HUDEP-2 (cell line): ENCODE measurements around the gene AJM1.
"Not testable (repeated sequence)": the region's sequence is repeated elsewhere in the genome, so short reads cannot be mapped to it uniquely, and the experiment has no call there.

ENCODE experiments used
- DNase-seq, 76 experiments: peaks; one replicate each; lab custom pipeline; 2025; ENCODE audit not compliant: unreplicated experiment in 76 of 76; lab: John Stamatoyannopoulos, UW

The AJM1 gene

DNA sequence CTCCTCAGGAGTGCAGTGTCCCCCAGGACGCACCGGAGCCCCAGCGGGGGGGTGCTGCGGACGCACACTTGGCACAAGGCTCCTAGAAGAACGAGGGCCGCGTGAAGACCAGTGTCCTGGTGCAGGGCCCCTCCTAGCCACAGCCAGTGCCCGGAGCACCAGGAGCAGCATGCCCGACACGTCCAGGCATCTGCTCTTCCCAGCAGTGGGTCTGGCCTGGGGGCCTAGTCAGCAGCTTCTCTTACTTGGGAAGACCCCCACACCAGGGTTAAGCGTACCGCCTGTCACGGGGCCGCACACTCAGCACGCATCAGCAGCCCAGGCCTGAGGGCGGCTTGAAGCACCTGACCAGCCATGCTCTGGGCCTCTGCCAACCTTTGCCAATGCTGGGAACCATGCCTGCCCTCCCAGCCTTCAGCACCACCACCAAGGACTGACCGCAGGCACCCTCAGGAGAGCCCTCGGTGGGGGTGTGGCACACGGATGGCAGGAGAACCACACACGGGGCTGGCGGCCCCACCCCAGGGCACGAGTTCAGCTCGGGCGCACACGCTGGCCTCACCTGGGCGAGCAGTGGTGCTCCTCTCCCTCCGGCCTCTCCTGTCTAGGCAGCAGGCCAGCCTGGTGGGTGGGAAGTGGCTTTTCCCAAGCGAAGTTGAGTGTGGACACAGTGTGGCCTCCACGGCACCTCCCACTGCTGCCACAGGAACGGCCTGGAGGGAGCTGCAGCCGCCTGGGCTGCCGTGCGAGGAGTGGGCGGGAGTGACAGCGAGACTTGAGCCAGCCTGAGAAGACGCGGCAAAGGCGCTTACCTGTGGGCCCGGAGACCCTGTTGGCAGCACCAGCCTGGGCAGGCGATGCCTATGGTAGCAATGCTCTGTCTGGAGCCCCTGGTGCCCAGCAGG is 12.0 kb upstream of the AJM1 start:
- no peak for DNase-seq

DNA sequence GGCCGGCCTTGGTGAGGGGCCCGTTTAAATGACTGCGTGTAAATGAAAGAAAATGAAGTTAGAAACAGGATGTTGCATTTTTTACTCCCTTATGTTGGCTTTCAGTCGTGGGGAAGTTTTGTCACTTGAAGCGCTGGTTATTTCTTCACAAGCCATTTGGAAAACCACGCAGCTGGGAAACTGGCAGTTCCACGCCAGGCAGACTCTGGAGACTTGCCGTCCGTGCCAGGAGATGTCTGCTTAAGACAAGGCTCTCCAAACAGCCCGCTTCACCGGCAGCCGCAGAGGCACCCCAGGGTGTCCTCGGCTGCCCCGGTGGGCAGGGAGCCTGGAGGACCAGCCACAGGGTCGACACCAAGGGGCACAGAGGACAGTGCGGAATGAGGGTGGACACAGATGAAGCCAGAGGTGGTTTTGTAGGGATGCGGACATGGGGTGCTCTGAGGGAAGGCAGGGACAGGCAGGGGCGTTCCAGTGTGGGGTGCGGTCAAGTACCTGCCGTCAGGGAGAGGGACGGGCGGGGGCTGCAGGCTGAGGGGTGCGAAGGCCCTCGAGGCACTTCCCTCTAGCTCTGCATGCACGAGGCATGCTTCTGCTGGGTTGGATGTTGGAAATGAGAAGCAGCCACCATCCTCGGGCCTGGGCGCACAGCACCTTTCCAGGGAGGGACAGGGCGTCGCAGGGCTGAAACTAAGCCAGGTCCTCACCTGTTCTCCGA is 11.1 kb upstream of the AJM1 start:
- no peak for DNase-seq

DNA sequence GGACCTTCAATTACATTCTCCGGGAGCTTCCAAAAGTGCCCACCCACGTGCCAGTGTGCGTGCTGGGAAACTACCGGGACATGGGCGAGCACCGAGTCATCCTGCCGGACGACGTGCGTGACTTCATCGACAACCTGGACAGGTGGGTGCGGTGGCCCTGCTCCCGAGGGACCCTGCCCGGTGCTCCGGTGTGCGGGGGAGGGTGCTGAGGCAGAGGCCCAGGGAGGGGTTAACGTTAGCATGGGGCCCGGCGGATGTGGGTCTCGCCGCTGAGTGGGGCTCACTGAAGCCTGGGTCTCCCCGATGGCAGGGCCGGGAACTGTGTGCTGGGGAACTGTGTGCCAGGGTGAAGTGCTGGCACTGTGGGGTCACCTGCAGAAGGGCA is 10.6 kb upstream of the AJM1 start:
- DNase-seq: no peak

DNA sequence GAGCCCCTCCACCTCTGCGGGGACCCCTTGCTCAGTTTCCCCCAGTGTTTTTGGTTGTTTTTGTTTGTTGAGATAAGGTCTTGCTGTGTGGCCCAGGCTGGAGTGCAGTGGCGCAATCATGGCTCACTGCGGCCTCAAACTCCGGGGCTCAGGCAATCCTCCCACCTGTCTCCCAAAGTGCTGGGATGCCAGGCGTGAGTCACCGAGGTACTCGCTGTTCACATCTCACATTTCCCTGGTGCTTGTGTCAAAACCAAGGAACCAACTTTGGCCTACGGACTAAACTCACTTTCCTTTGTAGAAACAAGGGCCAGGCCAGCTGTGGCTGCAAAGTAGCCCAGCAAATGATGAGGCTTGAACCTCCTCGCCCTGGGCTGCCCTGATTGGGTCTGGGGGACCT is 9.7 kb upstream of the AJM1 start:
- DNase-seq: no peak

DNA sequence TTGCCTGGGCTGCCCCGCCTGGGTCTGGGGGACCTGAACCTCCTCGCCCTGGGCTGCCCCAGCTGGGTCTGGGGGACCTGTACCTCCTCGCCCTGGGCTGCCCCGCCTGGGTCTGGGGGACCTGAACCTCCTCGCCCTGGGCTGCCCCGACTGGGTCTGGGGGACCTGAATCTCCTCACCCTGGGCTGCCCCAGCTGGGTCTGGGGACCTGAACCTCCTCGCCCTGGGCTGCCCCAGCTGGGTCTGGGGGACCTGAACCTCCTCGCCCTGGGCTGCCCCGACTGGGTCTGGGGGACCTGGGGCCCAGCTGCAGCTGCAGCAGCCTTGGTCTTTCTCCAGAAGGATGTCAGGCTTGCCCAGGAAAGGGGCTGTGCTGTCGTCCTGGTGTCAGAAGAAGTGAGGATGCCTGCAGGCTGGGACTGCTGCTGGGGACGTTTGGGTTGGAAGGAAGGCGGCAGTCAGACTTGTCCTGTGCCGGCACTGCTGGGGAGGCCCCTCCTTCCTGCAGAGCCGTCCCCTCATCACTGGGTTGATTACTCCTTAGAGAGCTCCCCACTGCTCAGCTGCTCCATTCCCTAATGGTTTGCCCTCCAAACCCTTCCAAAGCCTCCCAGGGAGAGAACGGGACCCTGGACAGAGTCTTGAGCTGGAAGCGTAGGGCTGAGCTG is 8.8 kb upstream of the AJM1 start:
- not testable (repeated sequence) for DNase-seq

DNA sequence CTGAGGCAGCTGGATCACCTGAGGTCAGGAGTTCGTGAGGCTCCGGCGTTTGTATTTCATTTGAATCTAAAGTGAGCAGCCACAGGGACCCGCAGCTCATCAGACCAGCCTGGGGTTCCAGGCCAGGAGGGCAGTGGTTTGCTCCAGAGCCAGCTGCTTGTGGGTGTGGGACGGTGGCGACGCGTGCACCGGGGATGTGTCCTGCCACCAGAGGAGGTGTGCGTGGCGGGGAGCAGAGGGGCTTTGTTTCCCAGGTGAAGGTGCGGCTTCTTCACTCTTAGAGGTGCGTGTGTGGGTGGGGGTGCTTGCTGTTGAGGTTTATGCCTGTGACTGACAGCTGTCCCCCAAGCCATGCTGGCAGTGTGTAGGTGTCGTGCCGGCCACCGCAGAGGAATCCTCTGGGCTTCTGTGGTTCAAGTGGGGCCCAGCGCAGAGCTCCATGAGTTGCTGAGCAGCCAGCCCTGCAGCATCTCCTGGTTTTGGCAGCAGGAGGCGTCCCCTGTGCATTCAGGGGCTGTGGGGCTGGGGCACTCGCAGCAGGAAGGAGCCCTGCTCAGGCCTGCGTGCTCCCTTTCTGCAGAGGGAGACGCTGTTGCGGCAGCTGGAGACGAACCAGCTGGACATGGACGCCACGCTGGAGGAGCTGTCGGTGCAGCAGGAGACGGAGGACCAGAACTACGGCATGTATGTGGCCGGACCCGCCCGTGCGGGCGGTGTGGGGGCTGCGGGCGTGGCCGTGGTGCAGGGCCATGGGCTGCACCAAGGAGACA is 6.9 kb upstream of the AJM1 start:
- no peak for DNase-seq

DNA sequence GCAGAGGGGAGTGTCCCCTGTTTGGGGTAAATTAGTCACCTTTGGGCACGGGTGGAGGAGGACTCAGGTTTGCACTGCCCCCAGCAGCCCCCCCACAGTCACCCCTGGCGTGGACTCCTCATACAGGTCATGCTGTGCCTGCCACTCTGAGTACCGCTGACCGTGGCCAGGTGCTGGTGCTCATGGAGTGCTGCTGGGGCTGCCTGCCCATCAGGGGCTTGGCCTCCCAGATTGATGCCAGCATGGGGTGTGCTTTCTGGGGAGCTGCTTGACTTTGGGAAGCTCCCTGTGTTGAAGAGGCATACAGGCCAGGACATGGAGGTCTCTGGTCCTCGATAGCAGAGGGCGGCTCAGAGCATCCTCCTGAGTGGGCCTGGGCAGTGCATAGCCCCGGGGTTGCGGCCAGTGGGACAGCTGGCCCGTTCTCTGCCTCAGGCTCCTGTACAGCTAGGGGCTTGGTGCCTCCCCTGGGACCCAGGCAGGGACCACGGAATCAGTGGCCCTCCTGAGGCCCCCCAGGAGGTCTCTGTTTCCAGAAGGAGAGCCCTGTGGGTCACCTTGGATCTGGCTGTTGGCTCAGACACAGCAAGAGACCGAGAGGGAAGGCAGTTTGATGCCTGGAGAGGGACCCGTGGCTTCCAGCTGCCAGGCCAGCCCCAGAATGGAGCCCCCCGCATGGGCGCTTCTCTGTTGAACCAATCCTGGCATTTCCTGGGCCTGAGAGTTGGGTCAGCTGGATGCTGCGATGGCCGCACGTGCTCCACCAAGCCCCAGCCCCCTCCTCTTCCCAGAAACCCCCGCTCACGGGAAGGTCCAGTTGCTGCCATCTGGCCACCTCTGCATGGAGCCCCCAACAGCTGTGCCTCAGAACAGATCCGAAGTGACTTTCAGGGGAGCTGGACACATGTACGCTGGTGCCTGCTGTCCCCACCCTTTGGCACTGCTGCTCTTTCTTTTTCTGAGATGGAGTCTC is 6.1 kb upstream of the AJM1 start:
- no peak for DNase-seq

DNA sequence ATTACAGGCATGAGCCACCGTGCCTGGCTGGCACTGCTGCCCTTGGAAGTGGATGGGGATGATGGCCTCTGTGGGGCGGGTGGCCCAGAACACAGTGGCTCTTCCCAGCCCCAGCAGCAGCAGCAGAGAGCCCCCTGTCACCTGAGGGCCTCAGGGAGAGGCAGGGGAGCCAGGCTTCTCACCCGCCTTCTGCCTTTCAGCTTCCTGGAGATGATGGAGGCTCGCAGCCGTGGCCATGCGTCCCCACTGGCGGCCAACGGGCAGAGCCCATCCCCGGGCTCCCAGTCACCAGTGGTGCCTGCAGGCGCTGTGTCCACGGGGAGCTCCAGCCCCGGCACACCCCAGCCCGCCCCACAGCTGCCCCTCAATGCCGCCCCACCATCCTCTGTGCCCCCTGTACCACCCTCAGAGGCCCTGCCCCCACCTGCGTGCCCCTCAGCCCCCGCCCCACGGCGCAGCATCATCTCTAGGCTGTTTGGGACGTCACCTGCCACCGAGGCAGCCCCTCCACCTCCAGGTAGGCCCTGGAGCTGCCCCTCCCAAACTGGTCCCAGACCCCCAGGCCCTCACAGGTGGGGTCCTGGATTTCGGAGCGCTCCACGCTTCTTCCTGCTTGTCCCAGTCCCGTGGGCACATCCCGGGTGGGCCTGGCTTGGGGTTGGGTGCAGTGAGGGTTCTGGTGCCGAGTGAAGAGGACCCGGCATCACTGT is 5.0 kb upstream of the AJM1 start:
- DNase-seq: no peak

DNA sequence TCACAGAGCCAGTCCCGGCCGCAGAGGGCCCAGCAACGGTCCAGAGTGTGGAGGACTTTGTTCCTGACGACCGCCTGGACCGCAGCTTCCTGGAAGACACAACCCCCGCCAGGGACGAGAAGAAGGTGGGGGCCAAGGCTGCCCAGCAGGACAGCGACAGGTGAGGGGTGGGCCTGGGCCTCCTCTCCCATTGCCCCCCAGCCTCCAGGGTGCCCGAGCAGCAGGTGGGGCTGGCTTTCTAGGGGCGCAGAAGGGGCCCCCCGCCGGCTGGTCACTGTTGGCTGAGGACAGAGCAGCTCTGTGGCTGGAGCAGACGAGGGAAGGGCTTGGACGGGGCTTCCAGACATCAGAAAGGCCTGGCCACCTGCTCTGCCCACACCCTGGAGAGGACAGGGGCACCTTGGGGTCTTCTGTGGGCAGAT is 4.4 kb upstream of the AJM1 start:
- not testable (repeated sequence) for DNase-seq

DNA sequence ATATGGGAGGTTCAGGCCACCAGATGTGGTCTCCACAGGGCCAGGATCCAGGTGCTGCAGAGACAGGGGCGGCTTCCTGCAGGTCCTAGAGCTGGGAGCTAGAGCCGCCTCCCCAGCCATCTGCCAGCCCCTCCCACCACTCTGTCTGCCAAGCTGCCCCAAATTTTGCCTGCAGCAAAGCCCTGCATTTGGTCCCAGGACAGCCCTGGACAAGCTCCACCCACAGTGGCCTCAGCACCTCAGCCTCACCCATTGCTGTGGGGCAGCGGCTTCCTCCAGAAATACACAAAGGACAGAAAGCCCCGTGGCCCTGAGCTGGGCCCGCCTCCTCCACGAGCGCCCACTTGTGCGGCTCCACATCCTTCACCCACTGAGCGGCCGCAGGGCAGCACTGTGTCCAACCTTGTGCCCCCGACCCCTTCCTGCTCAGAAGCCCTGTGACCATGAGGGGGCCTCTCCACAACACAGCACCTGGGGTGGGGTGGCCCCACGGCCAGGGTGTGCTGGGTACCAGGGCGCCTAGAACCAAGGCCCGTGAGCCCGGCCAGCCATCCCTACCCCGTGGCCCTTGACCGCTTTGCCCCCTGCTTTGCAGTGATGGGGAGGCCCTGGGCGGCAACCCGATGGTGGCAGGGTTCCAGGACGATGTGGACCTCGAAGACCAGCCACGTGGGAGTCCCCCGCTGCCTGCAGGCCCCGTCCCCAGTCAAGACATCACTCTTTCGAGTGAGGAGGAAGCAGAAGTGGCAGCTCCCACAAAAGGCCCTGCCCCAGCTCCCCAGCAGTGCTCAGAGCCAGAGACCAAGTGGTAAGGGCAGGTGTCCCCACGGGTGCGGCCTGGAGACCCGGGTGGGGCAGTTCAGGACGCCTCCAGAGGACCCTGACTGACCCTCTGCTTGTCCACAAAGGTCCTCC is 3.7 kb upstream of the AJM1 start:
- peak in 3 of 76 experiments; percentile 11 to 25 (median 20) for DNase-seq

DNA sequence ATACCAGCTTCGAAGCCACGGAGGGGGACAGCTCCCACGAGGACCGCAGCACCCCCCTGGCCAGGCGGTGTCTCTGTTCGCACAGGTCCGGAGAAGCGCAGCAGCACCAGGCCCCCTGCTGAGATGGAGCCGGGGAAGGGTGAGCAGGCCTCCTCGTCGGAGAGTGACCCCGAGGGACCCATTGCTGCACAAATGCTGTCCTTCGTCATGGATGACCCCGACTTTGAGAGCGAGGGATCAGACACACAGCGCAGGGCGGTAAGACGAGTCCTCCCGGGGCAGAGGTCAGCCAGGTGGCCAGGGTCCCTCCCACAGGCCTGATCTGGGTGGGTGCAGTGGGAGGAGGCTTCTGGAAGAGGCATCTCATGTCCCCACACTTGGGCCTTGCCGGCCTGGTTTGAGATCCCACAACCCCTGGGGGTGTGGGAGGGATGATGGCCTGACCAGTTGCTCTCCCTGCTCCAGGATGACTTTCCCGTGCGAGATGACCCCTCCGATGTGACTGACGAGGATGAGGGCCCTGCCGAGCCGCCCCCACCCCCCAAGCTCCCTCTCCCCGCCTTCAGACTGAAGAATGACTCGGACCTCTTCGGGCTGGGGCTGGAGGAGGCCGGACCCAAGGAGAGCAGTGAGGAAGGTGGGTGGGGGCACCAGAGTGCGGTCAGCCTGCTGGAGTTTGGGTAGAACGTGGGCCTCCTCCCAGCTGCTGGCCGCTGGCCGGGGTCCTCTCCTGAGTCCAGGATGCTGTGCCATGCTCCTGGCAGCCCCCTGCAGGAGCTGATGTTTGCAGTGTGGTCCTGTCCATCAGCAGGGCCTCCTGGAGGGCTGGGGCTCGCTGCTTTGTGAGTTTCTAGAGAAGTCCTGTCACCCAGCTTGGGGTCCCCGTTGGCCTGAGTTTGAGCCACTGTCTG is 2.8 kb upstream of the AJM1 start:
- DNase-seq: no peak

DNA sequence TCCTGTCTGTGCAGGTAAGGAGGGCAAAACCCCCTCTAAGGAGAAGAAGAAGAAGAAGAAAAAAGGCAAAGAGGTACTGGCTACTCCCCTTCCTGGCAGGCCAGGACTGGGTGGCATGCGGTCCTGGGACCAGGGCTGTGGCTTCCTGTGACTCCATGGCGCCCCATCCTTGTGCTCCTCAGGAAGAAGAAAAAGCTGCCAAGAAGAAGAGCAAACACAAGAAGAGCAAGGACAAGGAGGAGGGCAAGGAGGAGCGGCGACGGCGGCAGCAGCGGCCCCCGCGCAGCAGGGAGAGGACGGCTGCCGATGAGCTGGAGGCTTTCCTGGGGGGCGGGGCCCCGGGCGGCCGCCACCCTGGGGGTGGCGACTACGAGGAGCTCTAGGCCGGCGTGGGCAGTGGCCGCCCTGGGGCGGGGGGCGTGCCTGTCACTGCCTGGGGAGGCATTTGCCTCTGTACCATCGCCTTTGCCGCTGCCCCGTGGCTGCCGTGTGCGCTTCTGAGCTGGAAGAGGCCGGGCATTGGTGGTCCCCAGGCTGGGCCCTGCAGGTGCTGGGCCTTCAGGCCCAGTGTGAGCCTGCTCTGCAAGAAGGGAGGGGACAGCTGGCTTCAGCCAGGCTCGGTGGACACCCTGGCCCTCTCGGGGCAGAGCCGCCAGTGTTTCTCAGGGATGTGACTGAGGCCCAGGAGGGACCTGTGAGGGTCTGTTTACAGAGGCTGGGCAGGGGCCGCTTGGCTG is 2.0 kb upstream of the AJM1 start:
- DNase-seq: peak in 6 of 76 experiments; percentile 14 to 37 (median 26)

DNA sequence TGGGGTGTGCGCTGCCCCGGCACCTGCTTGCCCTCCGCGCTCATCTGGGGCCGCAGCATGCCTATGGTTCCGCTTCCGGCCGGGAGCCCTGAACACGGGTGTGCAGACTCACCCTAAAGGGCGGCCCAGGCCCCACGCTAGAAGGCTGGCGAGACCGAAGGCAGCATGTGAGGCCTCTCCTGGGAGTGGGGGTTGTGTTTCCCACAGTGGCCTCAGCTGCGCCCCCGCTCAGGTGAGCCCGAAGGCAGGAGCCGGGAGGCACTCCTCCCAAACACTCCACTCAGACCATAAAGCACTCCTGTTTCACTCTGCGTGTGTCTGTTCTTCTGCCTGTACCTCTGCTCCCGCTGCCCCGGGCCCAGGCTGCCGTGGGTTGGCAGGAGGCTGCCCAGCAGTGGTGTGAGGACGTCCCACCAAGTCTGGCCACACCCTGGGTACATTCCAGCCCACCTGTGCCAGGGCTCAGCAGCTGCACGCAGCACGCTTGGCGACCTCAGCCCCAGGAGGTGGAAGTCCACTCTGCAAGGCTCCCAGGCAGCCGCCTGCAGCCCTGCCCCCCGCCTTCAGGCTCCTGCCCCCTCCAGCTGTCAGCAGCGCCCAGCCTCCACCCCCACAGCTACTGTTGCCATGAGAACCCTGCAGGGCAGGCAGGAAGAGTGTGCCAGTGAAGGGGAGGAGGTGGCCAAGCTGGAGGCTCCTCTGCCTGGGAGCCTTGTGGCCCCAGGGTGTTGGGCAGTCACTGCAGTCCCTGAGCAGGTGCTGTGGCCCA is 1.2 kb upstream of the AJM1 start:
- peak in 63 of 76 experiments; percentile 9 to 86 (median 54) for DNase-seq

DNA sequence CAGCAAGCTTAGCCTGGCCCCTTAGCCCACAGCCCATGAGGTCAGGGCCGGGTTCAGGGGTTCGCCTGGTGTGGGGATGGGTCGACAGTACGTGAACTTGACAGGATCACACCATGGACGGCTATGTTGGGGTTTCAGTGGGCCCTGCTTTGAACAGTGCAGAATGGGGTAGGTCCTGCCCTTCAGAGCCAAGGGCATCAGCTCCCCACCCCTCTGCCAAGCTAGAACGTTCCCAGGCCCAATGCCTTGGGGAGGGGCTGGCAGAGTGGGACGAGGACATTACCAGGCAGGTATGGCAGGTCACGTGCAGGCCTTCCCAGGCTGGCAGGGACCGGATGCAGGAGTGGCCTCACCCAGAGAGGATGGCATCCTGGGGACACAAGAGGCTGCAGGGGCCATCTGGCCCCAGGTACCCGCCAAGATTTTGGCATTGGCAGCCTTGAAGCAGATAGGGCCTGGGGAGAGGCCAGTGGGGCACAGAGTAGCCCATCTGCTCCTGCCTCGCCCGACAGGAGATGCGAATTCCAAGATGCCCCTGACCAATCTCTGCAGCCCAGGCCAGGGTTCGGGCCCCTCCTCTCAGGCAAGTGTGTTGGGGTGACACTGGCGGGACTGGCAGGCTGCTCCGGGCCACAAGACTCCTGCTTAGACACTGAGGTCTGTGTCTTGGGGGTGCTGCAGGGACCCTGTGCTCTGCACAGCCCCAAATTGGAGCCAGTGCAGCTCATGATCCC is 465 bp upstream of the AJM1 start:
- DNase-seq: peak in 1 of 76 experiments; percentile 32
